CD4-positive, alpha-beta memory T cell (primary cell): ENCODE measurements around the gene NR5A1. TPM values are rescaled to one million over a fixed set of nuclear protein-coding genes. Genes with fewer than 3 reads are reported as not detected.

Experiments used
- CTCF ChIA-PET: fragments of 350-600 bp; sonication (Branson Sonifier 250); formaldehyde crosslinking; loops from one replicate; lab custom pipeline; 2021; ENCODE audit warnings: inconsistent platforms; ENCODE audit not compliant: partially characterized antibody; lab: Charles Lee
- POLR2A ChIA-PET: fragments of 350-600 bp; sonication (Branson Sonifier 250); formaldehyde crosslinking; loops from one replicate; lab custom pipeline; 2021; ENCODE audit not compliant: partially characterized antibody; lab: Charles Lee
- DNase-seq, 5 donors: peaks; one replicate each; pipeline versions ENCODE4 v3.0.0 to v3.0.0-alpha.2; 2020 to 2022; ENCODE audit warnings: mixed read lengths in 1 of 5
- H3K27ac ChIP-seq: one replicate; pipeline ENCODE4 v1.7.0; 2013; ENCODE audit warnings: low read depth, low read length
- H3K27me3 ChIP-seq: 2 replicates; pipeline ENCODE4 v1.7.0; 2013; ENCODE audit warnings: mild to moderate bottlenecking, low read length, moderate library complexity; ENCODE audit not compliant: insufficient read depth
- H3K36me3 ChIP-seq: 2 replicates; pipeline ENCODE4 v1.7.0; 2013; ENCODE audit warnings: mild to moderate bottlenecking, low read length, moderate library complexity; ENCODE audit not compliant: insufficient read depth
- H3K4me1 ChIP-seq: 2 replicates; pipeline ENCODE4 v1.7.0; 2013; ENCODE audit warnings: mild to moderate bottlenecking, low read length, moderate library complexity; ENCODE audit not compliant: insufficient read depth
- H3K4me3 ChIP-seq, 2 donors: one replicate each; pipeline ENCODE4 v1.7.0; 2013; ENCODE audit warnings: low read length in 2 of 2, mild to moderate bottlenecking in 1 of 2
- H3K9me3 ChIP-seq, 2 donors: one replicate each; pipeline ENCODE4 v1.7.0; 2013; ENCODE audit warnings: low read length in 2 of 2, control low read depth in 1 of 2; ENCODE audit not compliant: control insufficient read depth in 1 of 2
- H3K27ac Mint-ChIP-seq, 7 donors: one replicate each; pipeline ENCODE4 v1.8.0; 2020 to 2021; ENCODE audit warnings: mixed read lengths in 7 of 7, mild to moderate bottlenecking in 6 of 7, inconsistent platforms in 3 of 7, moderate library complexity in 3 of 7
- H3K27me3 Mint-ChIP-seq, 2 donors: one replicate each; pipeline ENCODE4 v1.8.0; 2020 to 2021; ENCODE audit warnings: mixed read lengths in 2 of 2
- H3K36me3 Mint-ChIP-seq, 2 donors: one replicate each; pipeline ENCODE4 v1.8.0; 2020 to 2021; ENCODE audit warnings: mixed read lengths in 2 of 2, inconsistent platforms in 1 of 2, mild to moderate bottlenecking in 1 of 2
- H3K4me1 Mint-ChIP-seq, 4 donors: one replicate each; pipeline ENCODE4 v1.8.0; 2020 to 2021; ENCODE audit warnings: mixed read lengths in 4 of 4, mild to moderate bottlenecking in 1 of 4
- H3K4me3 Mint-ChIP-seq, 8 donors: one replicate each; pipeline ENCODE4 v1.8.0; 2020 to 2021; ENCODE audit warnings: mixed read lengths in 8 of 8, mild to moderate bottlenecking in 7 of 8, moderate library complexity in 6 of 8, inconsistent platforms in 3 of 8
- H3K9me3 Mint-ChIP-seq, 8 donors: one replicate each; pipeline ENCODE4 v1.8.0; 2020 to 2021; ENCODE audit warnings: mixed read lengths in 8 of 8, mild to moderate bottlenecking in 5 of 8, inconsistent platforms in 3 of 8, moderate library complexity in 1 of 8
- intact Hi-C: fragments of 100-400 bp; cut with micrococcal nuclease; formaldehyde crosslinking; loops from one replicate; pipeline ENCODE4 v1.15.1; 2023
- polyA plus RNA-seq, 2 donors: library from polyadenylated mRNA; unstranded; fragments of 300-500 nt; fragmentation: Illumina TruSeq; gene quantifications; one replicate each; pipeline ENCODE4 v1.2.3, GENCODE V29; 2021
- total RNA-seq, 2 experiments: library from RNA; stranded (reverse); gene quantifications; one replicate each; pipeline ENCODE4 v1.2.3, GENCODE V29; 2021

NR5A1 gene
- total and polyA plus RNA-seq, 4 experiments from 2014 or later = not detected

DNA sequence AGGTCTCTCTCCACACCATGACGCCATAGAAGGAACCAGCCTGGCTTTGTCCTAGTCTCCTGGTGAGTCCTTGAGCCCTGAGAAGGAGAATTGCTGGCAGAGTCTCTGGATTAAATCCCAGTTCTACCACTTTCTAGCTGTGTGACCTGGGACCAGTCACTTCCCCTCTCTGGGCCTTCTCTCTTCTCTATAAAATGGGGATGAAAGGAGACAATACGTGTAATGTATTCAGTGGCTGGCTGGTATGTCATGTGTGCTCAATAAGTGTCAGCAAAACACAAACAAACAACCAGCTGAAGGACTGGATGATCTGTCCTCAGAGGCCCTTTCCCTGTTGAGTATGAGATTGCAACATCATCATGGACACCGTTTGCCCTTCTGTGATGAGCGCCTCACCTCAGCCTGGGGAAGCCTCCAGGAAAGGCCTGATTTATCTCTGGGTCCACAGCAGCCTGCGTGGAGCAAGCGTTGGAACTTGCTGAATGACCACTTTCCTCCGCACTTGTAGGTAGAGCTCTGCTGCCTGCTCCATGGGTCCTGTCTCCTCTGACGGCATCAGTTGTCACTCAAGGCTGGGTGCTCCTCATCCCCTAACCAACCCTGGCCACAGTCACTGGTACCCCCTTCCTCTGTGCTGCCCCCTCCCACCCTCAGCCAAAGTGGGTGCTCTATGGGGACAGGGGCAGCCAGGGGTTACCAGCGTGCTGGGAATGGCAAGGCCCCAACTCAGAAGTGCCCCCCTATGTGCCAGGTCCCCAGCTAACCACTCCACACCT lies 3.6 kb upstream of the NR5A1 start:
- H3K4me3 Mint-ChIP-seq = no peak overlapping the region
- no peaks in the 10 kb centered on the region for H3K36me3 Mint-ChIP-seq
- H3K36me3 ChIP-seq = no peaks in the 10 kb centered on the region
- CTCF ChIA-PET = no interaction called here
- H3K27ac ChIP-seq = no peak overlapping the region
- H3K4me1 Mint-ChIP-seq = peaks cover 0 to 2% (median 0%) of the 10 kb centered on the region in 4 donors
- DNase-seq = no peak
- H3K4me1 ChIP-seq = no peaks in the 10 kb centered on the region
- POLR2A ChIA-PET = no interaction called here
- peaks cover 5 to 17% of the 10 kb centered on the region in 2 donors for H3K27me3 Mint-ChIP-seq
- no peaks in the 10 kb centered on the region for H3K9me3 Mint-ChIP-seq
- no peaks in the 10 kb centered on the region for H3K9me3 ChIP-seq
- H3K27me3 ChIP-seq = no peaks in the 10 kb centered on the region
- H3K4me3 ChIP-seq = no peak overlapping the region
- intact Hi-C loops = no loop called here
- H3K27ac Mint-ChIP-seq = no peak overlapping the region

DNA sequence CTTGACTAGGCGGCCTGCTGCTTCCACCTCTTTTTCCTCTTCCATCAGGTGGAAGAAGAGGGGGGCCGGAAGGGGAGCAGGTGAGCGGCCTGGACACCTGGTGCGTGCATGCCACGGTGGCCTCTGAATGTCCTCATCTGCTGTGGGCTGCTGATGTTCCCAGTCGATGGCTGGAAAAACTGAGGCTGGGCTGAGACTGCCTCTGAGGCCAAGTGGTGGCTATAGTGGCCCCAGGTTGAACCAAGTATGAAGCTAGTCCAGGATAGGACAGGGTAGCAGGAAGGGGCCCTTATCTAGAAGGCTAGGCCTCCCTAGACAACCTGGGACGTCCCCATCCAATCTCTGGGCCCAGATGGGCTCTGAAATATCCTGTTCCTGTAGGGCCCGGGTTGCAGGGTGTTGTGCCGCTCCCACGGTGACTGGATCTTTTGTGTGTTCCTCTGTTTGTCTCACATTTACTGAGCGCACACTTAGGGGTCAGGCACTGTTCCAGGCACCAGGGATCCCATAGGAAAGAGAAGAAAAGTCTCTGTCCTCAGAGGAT lies 753 bp upstream of the NR5A1 start:
- Mint-ChIP-seq H3K27me3 (peaks cover 12 to 20% of the 10 kb centered on the region in 2 donors), H3K27ac (no peak overlapping the region), H3K4me1 (peaks cover 3 to 8% (median 6%) of the 10 kb centered on the region in 4 donors), H3K9me3 (peaks cover 0 to 2% (median 0%) of the 10 kb centered on the region in 8 donors), H3K36me3 (peaks cover 0 to 4% of the 10 kb centered on the region in 2 donors), H3K4me3 (no peak overlapping the region)
- CTCF ChIA-PET = no interaction called here
- POLR2A ChIA-PET = no interaction called here
- no peak for DNase-seq
- intact Hi-C loops = no loop called here
- Histone ChIP-seq H3K27ac (no peak overlapping the region), H3K27me3 (no peaks in the 10 kb centered on the region), H3K36me3 (no peaks in the 10 kb centered on the region), H3K9me3 (no peaks in the 10 kb centered on the region), H3K4me3 (no peak overlapping the region), H3K4me1 (no peaks in the 10 kb centered on the region)

DNA sequence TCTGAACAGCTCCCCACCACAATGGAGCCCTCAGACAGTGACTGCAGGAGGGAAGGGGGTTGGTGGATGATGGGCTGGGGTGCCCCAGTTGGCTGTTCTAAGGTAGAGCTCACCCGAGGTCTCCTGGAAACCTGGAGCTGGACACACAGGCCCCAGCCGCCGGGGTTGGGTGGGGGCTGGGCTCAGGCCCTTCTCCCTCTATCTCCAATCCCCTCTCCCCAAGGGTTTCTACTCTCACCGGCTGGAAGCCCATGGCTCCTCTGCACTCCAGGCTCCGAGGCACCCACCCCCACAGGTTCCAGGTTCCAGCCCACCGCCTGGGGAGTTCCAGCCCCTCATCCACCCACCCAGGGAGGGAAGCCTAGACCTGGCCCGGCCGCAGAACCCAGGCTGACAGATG lies 766 bp downstream of the NR5A1 start:
- Mint-ChIP-seq H3K4me1 (peaks cover 3 to 7% (median 6%) of the 10 kb centered on the region in 4 donors), H3K4me3 (no peak overlapping the region)
- DNase-seq = no peak

DNA sequence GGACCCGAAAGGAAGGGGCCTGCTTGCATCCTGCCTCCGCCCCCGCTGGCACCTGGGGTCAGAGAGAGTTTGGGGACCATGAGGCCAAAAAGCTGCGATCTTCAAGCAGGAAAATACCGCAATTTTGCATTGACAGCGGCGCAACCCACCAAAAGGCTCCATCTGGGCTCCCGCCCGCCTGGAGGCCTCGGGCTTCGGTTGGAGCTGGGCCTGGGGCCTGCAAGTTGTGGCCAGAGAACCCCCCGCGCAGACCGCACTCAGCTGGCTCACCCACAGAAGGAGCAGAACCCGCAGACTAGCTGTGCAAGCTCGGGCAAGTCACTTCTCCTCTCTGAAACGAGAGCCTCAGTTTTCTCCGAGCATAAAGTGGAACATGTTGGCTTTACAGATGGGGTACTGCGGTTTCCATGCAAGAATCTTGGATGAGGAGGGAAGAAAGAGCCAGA lies 1.3 kb downstream of the NR5A1 start:
- Mint-ChIP-seq H3K4me3 (peak overlapping the region in 2 of 8 donors; percentile 12 to 50), H3K36me3 (peaks cover 0 to 4% of the 10 kb centered on the region in 2 donors), H3K9me3 (peaks cover 0 to 2% (median 0%) of the 10 kb centered on the region in 8 donors), H3K27ac (no peak overlapping the region), H3K27me3 (peaks cover 12 to 19% of the 10 kb centered on the region in 2 donors), H3K4me1 (peaks cover 3 to 7% (median 6%) of the 10 kb centered on the region in 4 donors)
- no peak for DNase-seq
- Histone ChIP-seq H3K4me3 (no peak overlapping the region), H3K9me3 (no peaks in the 10 kb centered on the region), H3K27me3 (no peaks in the 10 kb centered on the region), H3K36me3 (no peaks in the 10 kb centered on the region), H3K27ac (no peak overlapping the region), H3K4me1 (no peaks in the 10 kb centered on the region)
- intact Hi-C loops = no loop called here
- CTCF ChIA-PET = no interaction called here
- POLR2A ChIA-PET = no interaction called here

More for the DNA sequence above, 766 bp downstream of the NR5A1 start:
- Histone ChIP-seq H3K4me1 (no peaks in the 10 kb centered on the region), H3K27me3 (no peaks in the 10 kb centered on the region), H3K36me3 (no peaks in the 10 kb centered on the region), H3K4me3 (no peak overlapping the region), H3K27ac (no peak overlapping the region), H3K9me3 (no peaks in the 10 kb centered on the region)
- ChIA-PET CTCF (no interaction called here), POLR2A (no interaction called here)
- Mint-ChIP-seq H3K9me3 (peaks cover 0 to 2% (median 0%) of the 10 kb centered on the region in 8 donors), H3K27ac (no peak overlapping the region), H3K27me3 (peaks cover 12 to 18% of the 10 kb centered on the region in 2 donors), H3K36me3 (peaks cover 0 to 4% of the 10 kb centered on the region in 2 donors)
- intact Hi-C loops = no loop called here

DNA sequence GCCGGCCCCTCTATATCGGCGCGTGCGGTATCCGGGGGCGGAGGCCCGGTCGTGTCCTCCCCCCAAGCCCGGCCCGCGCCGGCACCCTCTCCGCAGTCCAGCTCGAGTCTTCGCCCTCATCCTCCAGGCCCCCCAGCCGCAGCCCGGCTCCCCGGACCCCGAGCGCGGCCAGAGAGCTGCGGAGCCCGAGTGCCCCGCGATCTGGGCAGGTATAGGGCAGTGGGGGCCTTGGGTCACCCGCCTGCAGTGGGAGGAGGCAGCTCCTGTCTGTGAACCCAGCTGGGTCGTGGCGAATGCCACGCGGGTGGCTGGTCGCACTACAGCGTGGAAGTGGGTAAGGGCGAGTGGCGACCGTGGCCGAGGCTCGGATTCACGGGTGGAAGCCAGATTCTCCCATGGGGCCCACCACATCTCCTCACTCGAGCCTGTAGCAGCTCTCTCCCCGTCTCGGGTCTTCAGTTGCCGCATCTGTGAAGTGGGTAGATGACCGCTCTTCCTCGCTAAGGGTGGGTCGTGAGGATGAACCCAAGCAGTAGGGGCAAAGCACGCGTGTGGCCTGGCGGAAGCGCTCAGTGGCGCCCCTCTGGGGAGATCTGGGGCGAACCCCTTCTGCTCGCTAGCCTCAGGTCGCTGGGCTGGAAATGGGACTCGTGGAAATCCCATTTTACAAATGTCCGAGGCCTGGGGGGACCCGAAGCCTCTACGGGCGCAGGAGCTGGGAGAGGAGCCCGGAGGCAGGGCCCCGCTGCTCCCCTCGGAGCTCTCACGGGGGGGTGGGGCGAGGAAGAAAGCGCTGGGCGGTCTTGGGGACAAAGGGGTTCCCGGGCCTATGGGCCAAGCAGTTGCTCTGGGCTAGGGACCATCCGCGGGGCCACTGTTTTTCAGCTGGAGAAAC lies 1.9 kb downstream of the NR5A1 start:
- Histone ChIP-seq H3K36me3 (no peaks in the 10 kb centered on the region), H3K4me3 (no peak overlapping the region), H3K27ac (no peak overlapping the region), H3K9me3 (no peaks in the 10 kb centered on the region), H3K27me3 (no peaks in the 10 kb centered on the region), H3K4me1 (no peaks in the 10 kb centered on the region)
- intact Hi-C loops = no loop called here
- Mint-ChIP-seq H3K9me3 (peaks cover 0 to 2% (median 0%) of the 10 kb centered on the region in 8 donors), H3K36me3 (peaks cover 0 to 4% of the 10 kb centered on the region in 2 donors), H3K4me3 (peak overlapping the region in 3 of 8 donors; percentile 10 to 61 (median 53)), H3K27ac (no peak overlapping the region), H3K27me3 (peaks cover 12 to 20% of the 10 kb centered on the region in 2 donors), H3K4me1 (peaks cover 3 to 8% (median 6%) of the 10 kb centered on the region in 4 donors)
- ChIA-PET CTCF (no interaction called here), POLR2A (no interaction called here)
- no peak for DNase-seq

DNA sequence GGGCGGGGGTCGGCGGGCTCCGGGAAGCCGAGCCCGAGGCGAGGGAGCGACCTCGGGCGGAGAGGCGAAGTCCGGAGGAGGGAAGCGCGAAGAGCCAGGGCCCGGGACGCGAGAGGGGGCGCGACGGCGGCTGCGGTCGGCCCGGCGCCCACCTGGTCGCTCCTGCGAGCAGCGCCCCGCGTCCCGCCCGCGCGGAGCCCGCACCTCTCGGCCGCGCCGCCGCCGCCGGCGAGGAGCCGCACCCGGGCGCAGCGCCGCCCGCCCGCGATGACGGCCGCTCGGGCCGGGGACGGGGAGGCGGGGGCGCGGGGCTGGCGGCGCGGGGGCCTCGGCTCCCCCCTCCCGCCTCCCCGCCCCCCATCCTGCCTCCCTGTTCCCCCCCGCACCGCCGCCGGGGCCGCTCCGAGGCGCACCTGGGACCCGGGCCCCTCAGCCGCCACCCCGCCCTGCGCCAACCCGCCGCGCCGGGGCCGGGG lies 2.6 kb downstream of the NR5A1 start:
- H3K36me3 Mint-ChIP-seq = peaks cover 0 to 4% of the 10 kb centered on the region in 2 donors
- H3K27ac ChIP-seq = no peak overlapping the region
- H3K27me3 Mint-ChIP-seq = peaks cover 12 to 23% of the 10 kb centered on the region in 2 donors
- DNase-seq = no peak
- H3K4me3 Mint-ChIP-seq = no peak overlapping the region
- no peaks in the 10 kb centered on the region for H3K27me3 ChIP-seq
- H3K4me1 Mint-ChIP-seq = peaks cover 4 to 8% (median 6%) of the 10 kb centered on the region in 4 donors
- H3K9me3 ChIP-seq = no peaks in the 10 kb centered on the region
- H3K4me3 ChIP-seq = no peak overlapping the region
- H3K9me3 Mint-ChIP-seq = peaks cover 0 to 2% (median 0%) of the 10 kb centered on the region in 8 donors
- no peak overlapping the region for H3K27ac Mint-ChIP-seq
- no peaks in the 10 kb centered on the region for H3K4me1 ChIP-seq
- ChIA-PET CTCF (no interaction called here), POLR2A (no interaction called here)
- intact Hi-C loops = no loop called here
- no peaks in the 10 kb centered on the region for H3K36me3 ChIP-seq
